Activated T-cell treated with anti-CD3 and anti-CD28 coated beads, Interleukin-2, amount 50 U/mL, for 4 hours (primary cell): ENCODE measurements around the gene KRT34. TPM values are rescaled to one million over a fixed set of nuclear protein-coding genes. Genes with fewer than 3 reads are reported as not detected.
"Not testable (repeated sequence)": the region's sequence is repeated elsewhere in the genome, so short reads cannot be mapped to it uniquely, and the experiment has no call there.

Experiments
- ATAC-seq, 2 donors: fragments of 200-7000 bp; cut with Tn5 transposase; one replicate each; pipeline ENCODE4 v1.10.0; 2021
- DNase-seq: peaks from one replicate; pipeline ENCODE4 v3.0.0-alpha.2; 2020
- H3K27me3 Mint-ChIP-seq: one replicate; pipeline ENCODE4 v1.8.0; 2021; ENCODE audit warnings: low read depth, mixed read lengths
- H3K36me3 Mint-ChIP-seq: one replicate; pipeline ENCODE4 v1.8.0; 2022; ENCODE audit warnings: mixed read lengths; ENCODE audit not compliant: insufficient read depth
- H3K4me1 Mint-ChIP-seq: one replicate; pipeline ENCODE4 v1.8.0; 2021; ENCODE audit warnings: low read depth, mixed read lengths
- H3K4me3 Mint-ChIP-seq: one replicate; pipeline ENCODE4 v1.8.0; 2021; ENCODE audit warnings: mild to moderate bottlenecking, moderate library complexity, mixed read lengths
- H3K9me3 Mint-ChIP-seq: one replicate; pipeline ENCODE4 v1.8.0; 2021; ENCODE audit warnings: mixed read lengths
- total RNA-seq, 3 donors: library from RNA; stranded (reverse); gene quantifications; one replicate each; pipeline ENCODE4 v1.2.1, GENCODE V29; 2021

KRT34 gene
- total RNA-seq, 3 donors from 2014 or later, result not detected

DNA sequence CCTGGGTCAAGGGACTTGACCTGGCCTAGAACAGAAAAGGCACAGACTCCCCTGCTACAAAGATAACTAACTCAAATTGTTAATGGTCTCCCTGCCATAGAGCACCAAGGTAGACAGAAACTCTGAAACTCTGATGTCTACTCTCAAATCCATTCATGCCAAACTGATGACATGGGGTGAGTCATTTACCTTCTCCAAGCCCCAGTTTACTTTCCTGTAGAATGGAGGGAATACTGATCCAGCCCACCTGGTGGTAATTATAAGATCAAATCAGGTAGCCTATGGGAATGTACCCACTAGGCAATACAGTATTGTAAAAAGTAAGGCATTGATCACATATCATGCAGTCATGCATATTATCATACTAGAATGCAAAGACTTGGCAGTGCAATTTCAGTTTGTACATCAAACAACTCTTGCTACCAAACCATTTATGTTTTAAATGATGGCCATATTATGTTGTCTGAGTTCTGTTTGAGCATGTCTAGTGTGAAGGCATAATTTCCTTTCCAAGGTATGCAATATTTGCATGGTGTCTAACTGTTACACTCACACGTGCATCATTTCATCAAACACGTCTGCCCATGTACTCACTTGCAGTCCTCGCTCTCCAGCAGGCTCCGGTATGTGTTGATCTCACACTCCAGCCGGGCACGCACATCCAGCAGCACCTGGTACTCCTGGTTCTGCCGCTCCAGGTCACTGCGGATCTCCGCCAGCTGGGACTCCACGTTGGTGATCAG is 12.3 kb upstream of the KRT34 start:
- Mint-ChIP-seq H3K36me3 (no peaks in the 10 kb centered on the region), H3K4me3 (no peak overlapping the region), H3K4me1 (peaks cover 4% of the 10 kb centered on the region), H3K27me3 (peaks cover 7% of the 10 kb centered on the region), H3K9me3 (no peaks in the 10 kb centered on the region)
- DNase-seq (no peak), ATAC-seq (no peak)

- no peak for DNase-seq
- no peaks in the 10 kb centered on the region for H3K4me1 Mint-ChIP-seq
- no peaks in the 10 kb centered on the region for H3K9me3 Mint-ChIP-seq
- H3K4me3 Mint-ChIP-seq, result no peak overlapping the region
- H3K27me3 Mint-ChIP-seq, result peaks cover 7% of the 10 kb centered on the region
- ATAC-seq, result no peak
- no peaks in the 10 kb centered on the region for H3K36me3 Mint-ChIP-seq
Measured at GRCh38 chr17:41393826-41394225, 11.7 kb upstream of the KRT34 start.

DNA sequence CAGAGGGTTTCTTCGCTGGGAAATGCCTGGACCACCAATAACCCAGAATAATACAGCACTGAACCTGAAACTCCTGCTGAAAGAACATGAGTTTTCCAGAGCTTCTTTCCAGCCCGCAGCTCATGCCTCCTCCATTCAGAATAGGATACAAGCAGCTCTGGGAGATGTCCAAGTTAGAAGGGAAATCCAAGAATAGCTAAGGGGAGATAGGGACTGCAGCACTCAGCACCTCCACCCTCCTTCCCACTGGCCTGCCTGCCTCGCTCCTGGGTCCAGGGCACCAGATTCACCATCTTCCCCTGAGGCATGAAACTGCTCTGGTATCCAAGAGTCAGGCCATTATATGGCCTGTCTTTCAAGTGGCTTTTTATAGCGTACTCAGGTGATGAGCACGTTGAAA is 11.2 kb upstream of the KRT34 start:
- DNase-seq, result no peak
- Mint-ChIP-seq H3K9me3 (no peaks in the 10 kb centered on the region), H3K4me1 (no peaks in the 10 kb centered on the region), H3K4me3 (no peak overlapping the region), H3K36me3 (no peaks in the 10 kb centered on the region), H3K27me3 (peaks cover 7% of the 10 kb centered on the region)
- no peak for ATAC-seq

DNA sequence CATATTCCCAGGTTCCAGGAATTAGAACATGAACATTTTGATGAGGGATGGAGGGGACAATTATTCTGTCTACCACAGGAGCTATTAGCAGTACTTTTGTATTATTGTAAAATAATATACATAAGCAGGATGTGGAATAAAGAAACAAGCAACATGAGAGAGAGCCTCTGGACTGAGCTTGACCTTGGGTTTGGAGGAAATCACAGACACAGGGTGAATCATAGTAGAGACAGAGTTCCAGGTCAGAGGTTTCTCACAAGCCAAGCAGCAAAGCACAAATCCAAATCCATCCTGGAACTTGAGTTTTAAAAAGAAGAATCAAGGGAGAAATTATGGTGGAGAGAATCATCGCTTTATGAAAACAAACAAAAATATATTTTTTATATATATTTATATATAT is 10.2 kb upstream of the KRT34 start:
- H3K9me3 Mint-ChIP-seq, result peaks cover 5% of the 10 kb centered on the region
- ATAC-seq (no peak), DNase-seq (no peak)
- peaks cover 9% of the 10 kb centered on the region for H3K27me3 Mint-ChIP-seq
- no peaks in the 10 kb centered on the region for H3K36me3 Mint-ChIP-seq
- no peaks in the 10 kb centered on the region for H3K4me1 Mint-ChIP-seq
- no peak overlapping the region for H3K4me3 Mint-ChIP-seq

DNA sequence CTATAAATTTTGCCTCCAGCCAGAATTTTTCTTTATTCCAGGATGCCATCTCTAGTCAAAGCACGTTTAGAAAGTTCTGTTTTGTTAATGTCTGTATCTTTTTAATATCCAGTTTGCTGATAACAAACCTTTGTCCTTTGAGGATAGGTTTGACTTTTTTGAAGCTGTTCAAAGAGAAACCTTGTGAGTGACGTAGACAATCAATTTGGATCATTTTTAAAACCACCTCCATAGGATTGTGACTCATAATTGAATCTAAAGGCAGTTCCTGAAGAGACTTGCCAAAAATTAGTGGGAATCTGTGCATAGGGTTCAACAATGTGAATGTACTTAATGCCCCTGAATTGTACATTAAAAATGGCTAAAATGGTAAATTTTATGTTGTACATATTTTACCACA is 9.4 kb upstream of the KRT34 start:
- Mint-ChIP-seq H3K4me1 (no peaks in the 10 kb centered on the region), H3K9me3 (peaks cover 10% of the 10 kb centered on the region), H3K36me3 (no peaks in the 10 kb centered on the region), H3K27me3 (peaks cover 9% of the 10 kb centered on the region), H3K4me3 (no peak overlapping the region)
- DNase-seq (no peak), ATAC-seq (no peak)

GRCh38 chr17:41390411-41390938 is 8.4 kb upstream of the KRT34 start:
- ATAC-seq (no peak), DNase-seq (no peak)
- Mint-ChIP-seq H3K4me1 (no peaks in the 10 kb centered on the region), H3K4me3 (no peak overlapping the region), H3K36me3 (no peaks in the 10 kb centered on the region), H3K9me3 (peaks cover 15% of the 10 kb centered on the region), H3K27me3 (peaks cover 9% of the 10 kb centered on the region)

- Mint-ChIP-seq H3K4me3 (no peak overlapping the region), H3K4me1 (no peaks in the 10 kb centered on the region), H3K36me3 (no peaks in the 10 kb centered on the region), H3K9me3 (peaks cover 15% of the 10 kb centered on the region), H3K27me3 (peaks cover 4% of the 10 kb centered on the region)
- no peak for ATAC-seq
- DNase-seq, result no peak
Measured at GRCh38 chr17:41387670-41388069, 5.6 kb upstream of the KRT34 start.

DNA sequence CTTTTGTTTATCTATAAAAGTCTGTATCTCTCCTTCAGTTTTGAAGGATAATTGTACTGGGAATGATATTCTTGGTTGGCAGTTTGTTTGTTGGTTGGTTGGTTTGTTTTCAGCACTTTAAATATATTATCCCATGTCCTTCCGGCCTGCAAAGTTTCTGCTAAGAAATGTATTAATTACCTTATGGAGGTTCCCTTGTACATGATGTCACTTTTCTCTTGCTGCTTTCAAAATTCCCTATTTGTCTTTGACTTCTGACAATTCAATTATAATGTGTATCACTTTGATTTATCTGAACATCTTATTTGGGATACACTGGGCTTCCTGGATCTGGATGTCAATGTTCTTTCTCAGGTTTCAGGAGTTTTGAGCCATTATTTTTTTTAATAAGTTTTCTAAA is 4.1 kb upstream of the KRT34 start:
- Mint-ChIP-seq H3K27me3 (peaks cover 2% of the 10 kb centered on the region), H3K9me3 (peaks cover 15% of the 10 kb centered on the region), H3K4me1 (no peaks in the 10 kb centered on the region), H3K36me3 (no peaks in the 10 kb centered on the region), H3K4me3 (no peak overlapping the region)
- DNase-seq (no peak), ATAC-seq (no peak)

GRCh38 chr17:41383690-41384089 is 1.6 kb upstream of the KRT34 start:
- no peaks in the 10 kb centered on the region for H3K36me3 Mint-ChIP-seq
- H3K4me1 Mint-ChIP-seq, result peaks cover under 1% of the 10 kb centered on the region
- H3K4me3 Mint-ChIP-seq, result no peak overlapping the region
- H3K27me3 Mint-ChIP-seq, result peaks cover 5% of the 10 kb centered on the region
- ATAC-seq (no peak), DNase-seq (no peak)
- H3K9me3 Mint-ChIP-seq, result peaks cover 15% of the 10 kb centered on the region

- DNase-seq (no peak), ATAC-seq (no peak)
- Mint-ChIP-seq H3K9me3 (peaks cover 11% of the 10 kb centered on the region), H3K36me3 (no peaks in the 10 kb centered on the region), H3K4me3 (no peak overlapping the region), H3K27me3 (peaks cover 3% of the 10 kb centered on the region), H3K4me1 (peaks cover 13% of the 10 kb centered on the region)
Measured at GRCh38 chr17:41382394-41382793, 288 bp upstream of the KRT34 start.

DNA sequence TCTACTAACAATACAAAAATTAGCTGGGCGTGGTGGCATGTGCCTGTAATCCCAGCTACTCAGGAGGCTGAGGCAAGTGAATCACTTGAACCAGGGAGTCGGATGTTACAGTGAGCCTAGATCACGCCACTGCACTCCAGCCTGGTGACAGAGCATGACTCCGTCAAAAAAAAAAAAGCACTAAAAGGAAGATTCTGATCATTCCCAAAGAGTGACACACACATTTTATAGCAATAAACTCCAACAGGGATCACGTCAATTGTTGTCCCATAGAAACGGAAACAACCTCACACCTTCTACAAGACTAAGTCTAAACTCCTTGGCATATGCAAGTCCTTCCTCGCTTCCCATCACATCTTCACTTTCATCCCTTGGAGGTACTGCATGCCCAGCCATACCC is 2.0 kb downstream of the KRT34 start:
- peaks cover 16% of the 10 kb centered on the region for H3K4me1 Mint-ChIP-seq
- not testable (repeated sequence) for DNase-seq, H3K9me3 Mint-ChIP-seq

DNA sequence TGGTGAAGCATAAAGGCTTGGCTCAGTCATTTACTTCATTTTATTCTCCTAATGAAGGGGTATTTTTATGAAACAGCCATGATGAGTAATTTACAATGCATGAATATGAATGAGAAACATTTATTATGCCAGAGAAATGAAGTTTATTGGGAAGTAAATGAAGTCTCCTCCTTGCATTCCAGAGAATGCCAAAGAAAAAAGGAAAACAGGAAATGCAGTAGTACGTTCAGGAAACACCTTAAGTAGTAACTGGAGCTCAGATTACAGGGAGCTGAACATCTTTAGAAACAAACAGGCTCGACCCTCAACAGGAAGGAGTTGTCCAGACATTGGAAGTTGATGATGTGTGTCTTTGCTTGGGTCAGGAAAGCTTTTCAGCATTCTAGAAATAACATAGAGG is 4.6 kb downstream of the KRT34 start:
- Mint-ChIP-seq H3K9me3 (peaks cover 8% of the 10 kb centered on the region), H3K4me3 (no peak overlapping the region), H3K4me1 (peaks cover 16% of the 10 kb centered on the region), H3K36me3 (no peaks in the 10 kb centered on the region), H3K27me3 (peaks cover 3% of the 10 kb centered on the region)
- ATAC-seq (no peak), DNase-seq (no peak)

More for the DNA sequence above, 2.0 kb downstream of the KRT34 start:
- H3K4me3 Mint-ChIP-seq, ATAC-seq, H3K27me3 Mint-ChIP-seq, H3K36me3 Mint-ChIP-seq: not testable (repeated sequence)

- Mint-ChIP-seq H3K36me3 (no peaks in the 10 kb centered on the region), H3K4me1 (peaks cover 5% of the 10 kb centered on the region), H3K9me3 (peaks cover 8% of the 10 kb centered on the region), H3K27me3 (no peaks in the 10 kb centered on the region), H3K4me3 (no peak within 1 kb of the TSS)
- ATAC-seq (no peak), DNase-seq (no peak)
Measured at GRCh38 chr17:41369713-41370112, 12.4 kb downstream of the KRT34 start, which contains the start of gene KRT33B. Gene KRT33B (minus strand): TSS chr17:41369813. CDS start chr17:41369750, 63 bp downstream.

DNA sequence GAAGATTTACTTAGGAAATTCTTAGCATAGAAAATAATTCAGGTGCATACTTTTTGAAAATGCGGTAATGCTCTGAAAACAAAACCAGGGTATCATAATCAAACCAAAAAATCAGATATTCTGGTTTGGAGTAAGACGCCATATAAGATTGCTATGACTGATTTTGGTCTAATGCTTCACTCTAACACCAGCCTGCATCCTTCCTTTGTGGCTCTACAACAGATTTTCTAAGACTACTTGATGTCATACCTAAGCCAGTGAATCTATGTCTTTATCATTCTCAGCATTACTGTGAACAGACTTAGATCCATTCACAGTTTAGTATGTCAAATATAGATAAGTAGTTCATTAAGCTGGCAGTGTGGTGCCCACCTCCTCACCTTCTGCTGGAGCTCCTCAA is 13.1 kb downstream of the KRT34 start:
- peaks cover 2% of the 10 kb centered on the region for H3K9me3 Mint-ChIP-seq
- DNase-seq, result no peak
- no peaks in the 10 kb centered on the region for H3K27me3 Mint-ChIP-seq
- no peak overlapping the region for H3K4me3 Mint-ChIP-seq
- peaks cover 12% of the 10 kb centered on the region for H3K4me1 Mint-ChIP-seq
- ATAC-seq, result no peak
- no peaks in the 10 kb centered on the region for H3K36me3 Mint-ChIP-seq

DNA sequence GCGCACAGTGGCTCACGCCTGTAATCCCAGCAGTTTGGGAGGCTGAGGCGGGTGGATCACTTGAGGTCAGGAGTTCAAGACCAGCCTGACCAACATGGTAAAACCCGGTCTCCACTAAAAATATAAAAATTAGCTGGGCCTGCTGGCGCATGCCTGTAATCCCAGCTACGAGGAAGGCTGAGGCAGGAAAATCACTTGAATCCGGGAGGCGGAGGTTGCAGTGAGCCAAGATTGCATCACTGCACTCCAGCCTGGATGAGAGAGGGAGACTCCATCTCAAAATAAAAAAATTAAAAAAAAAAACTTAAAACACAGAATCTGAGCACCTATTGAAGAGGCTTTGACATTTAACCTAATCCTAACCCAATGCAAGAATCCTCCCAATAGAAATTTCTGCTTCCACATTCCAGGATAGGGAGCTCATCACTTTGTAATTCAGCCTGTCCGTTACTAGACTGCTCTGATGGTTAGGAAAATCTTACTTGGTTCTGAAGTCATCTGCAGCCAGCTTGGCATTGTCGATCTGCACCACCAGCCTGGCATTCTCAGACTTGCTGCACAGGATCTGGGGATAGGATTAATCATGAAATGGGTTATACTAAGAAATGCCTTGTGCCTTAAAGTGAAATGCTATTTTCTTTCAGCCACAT is 14.6 kb downstream of the KRT34 start:
- no peaks in the 10 kb centered on the region for H3K9me3 Mint-ChIP-seq
- ATAC-seq, result no peak
- H3K36me3 Mint-ChIP-seq, result no peaks in the 10 kb centered on the region
- peaks cover 12% of the 10 kb centered on the region for H3K4me1 Mint-ChIP-seq
- no peak overlapping the region for H3K4me3 Mint-ChIP-seq
- no peak for DNase-seq
- no peaks in the 10 kb centered on the region for H3K27me3 Mint-ChIP-seq
